Adipocyte (in vitro differentiated cells): Measurements from ENCODE around the gene TTC22.

Experiments
- DNase-seq: peaks from one replicate; pipeline ENCODE4 v3.0.0-alpha.2; 2015; ENCODE audit warnings: low read depth
- H3K27me3 ChIP-seq: replicated peaks from 2 replicates; pipeline ENCODE4 v1.7.0; 2013; ENCODE audit warnings: mild to moderate bottlenecking, low read length, moderate library complexity; ENCODE audit not compliant: control insufficient read depth, insufficient read depth
- H3K36me3 ChIP-seq: 2 replicates; pipeline ENCODE4 v1.7.0; 2013; ENCODE audit warnings: low read length, mild to moderate bottlenecking, moderate library complexity; ENCODE audit not compliant: control insufficient read depth, insufficient read depth, severe bottlenecking
- H3K4me1 ChIP-seq: 2 replicates; pipeline ENCODE4 v1.7.0; 2013; ENCODE audit warnings: mild to moderate bottlenecking, low read length, moderate library complexity; ENCODE audit not compliant: control insufficient read depth, insufficient read depth
- H3K4me3 ChIP-seq: 2 replicates; pipeline ENCODE4 v1.7.0; 2013; ENCODE audit warnings: mild to moderate bottlenecking, low read length, moderate library complexity
- H3K9ac ChIP-seq: 2 replicates; pipeline ENCODE4 v1.7.0; 2013; ENCODE audit warnings: mild to moderate bottlenecking, low read length, moderate library complexity
- H3K9me3 ChIP-seq: 2 replicates; pipeline ENCODE4 v1.7.0; 2013; ENCODE audit warnings: mild to moderate bottlenecking, low read length, moderate library complexity; ENCODE audit not compliant: control insufficient read depth

Gene TTC22

GRCh38 chr1:54842963-54843362 is 41.8 kb upstream of the TTC22 start:
- DNase-seq: no peak
- no peaks in the 10 kb centered on the region for H3K9me3 ChIP-seq
- H3K36me3 ChIP-seq: peaks cover 18% of the 10 kb centered on the region
- H3K9ac ChIP-seq: no peak overlapping the region
- H3K4me3 ChIP-seq: no peak overlapping the region
- no peaks in the 10 kb centered on the region for H3K4me1 ChIP-seq
- no peaks in the 10 kb centered on the region for H3K27me3 ChIP-seq

- H3K9ac ChIP-seq: no peak overlapping the region
- DNase-seq: no peak
- peaks cover 12% of the 10 kb centered on the region for H3K36me3 ChIP-seq
- no peaks in the 10 kb centered on the region for H3K9me3 ChIP-seq
- H3K27me3 ChIP-seq: peaks cover 1% of the 10 kb centered on the region
- no peak overlapping the region for H3K4me3 ChIP-seq
- no peaks in the 10 kb centered on the region for H3K4me1 ChIP-seq
These were observed 41.2 kb upstream of the TTC22 start for GRCh38 chr1:54842206-54842915.

DNA sequence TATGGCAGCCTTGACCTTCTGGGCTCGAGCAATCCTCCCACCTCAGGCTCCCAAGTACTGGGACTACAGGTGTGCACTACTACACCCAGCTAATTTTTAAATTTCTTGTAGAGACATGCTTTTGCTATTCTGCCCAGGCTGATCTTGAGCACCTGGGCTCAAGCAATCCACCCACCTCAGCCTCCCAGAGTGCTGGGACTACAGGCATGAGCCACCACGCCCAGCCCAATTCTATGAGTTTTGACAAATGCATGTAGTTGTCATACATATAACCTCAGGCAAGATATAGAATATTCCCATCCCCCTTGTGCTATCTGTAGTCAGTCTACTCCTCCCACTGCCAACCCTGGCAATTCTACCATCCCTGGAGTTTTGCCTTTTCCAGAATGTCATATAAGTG is 38.7 kb upstream of the TTC22 start:
- Histone ChIP-seq H3K36me3 (no peaks in the 10 kb centered on the region), H3K4me3 (no peak overlapping the region), H3K4me1 (no peaks in the 10 kb centered on the region), H3K9me3 (no peaks in the 10 kb centered on the region), H3K27me3 (peaks cover 13% of the 10 kb centered on the region), H3K9ac (no peak overlapping the region)
- DNase-seq: no peak

- no peaks in the 10 kb centered on the region for H3K36me3 ChIP-seq
- H3K9me3 ChIP-seq: no peaks in the 10 kb centered on the region
- DNase-seq: no peak
- H3K4me3 ChIP-seq: no peak overlapping the region
- no peaks in the 10 kb centered on the region for H3K4me1 ChIP-seq
- H3K9ac ChIP-seq: no peak overlapping the region
- peaks cover 13% of the 10 kb centered on the region for H3K27me3 ChIP-seq
These were observed 37.5 kb upstream of the TTC22 start for GRCh38 chr1:54838565-54839180.

DNA sequence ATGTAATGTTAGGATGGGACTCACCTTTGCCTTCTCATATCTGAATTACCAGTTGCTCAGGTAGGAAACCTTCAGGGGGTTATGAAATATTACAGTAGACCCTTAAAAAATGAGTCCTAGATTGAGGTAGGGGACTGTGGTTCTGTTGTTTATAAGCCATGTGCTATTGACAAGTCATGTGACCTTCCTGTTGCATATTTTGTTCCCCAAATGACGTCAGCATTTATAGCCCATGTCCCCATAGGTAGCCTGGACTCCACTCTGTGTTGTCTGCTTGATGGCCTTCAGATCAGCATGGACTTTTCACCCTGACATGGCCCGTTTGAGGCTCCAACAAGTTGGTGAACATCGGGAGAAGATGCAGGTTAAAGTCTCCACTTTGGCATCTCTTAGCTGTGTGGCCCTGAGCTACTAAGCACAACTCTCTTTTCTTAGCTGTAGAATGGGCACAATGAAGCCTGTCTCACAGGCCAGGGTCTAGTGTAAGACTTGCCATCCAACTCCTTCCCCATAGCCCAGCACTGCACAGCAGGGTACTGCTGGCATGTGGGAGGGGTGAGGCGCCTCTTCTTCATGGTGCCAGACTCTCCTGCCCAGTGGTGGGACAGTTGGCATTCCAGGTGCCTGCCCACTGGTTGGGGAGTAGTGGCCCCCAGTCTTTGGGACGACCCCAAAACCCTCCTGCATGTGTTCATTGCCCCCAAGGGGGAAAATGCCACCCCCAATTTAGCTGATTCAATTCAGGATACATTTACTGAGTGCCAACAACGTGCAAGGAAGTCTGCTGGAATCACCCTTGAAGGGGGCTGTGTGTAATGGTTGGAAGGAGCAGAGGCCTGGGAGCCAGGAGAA is 36.1 kb upstream of the TTC22 start:
- H3K9ac ChIP-seq: no peak overlapping the region
- DNase-seq: no peak
- H3K4me1 ChIP-seq: no peaks in the 10 kb centered on the region
- no peaks in the 10 kb centered on the region for H3K36me3 ChIP-seq
- peaks cover 19% of the 10 kb centered on the region for H3K27me3 ChIP-seq
- H3K9me3 ChIP-seq: no peaks in the 10 kb centered on the region
- H3K4me3 ChIP-seq: no peak overlapping the region

DNA sequence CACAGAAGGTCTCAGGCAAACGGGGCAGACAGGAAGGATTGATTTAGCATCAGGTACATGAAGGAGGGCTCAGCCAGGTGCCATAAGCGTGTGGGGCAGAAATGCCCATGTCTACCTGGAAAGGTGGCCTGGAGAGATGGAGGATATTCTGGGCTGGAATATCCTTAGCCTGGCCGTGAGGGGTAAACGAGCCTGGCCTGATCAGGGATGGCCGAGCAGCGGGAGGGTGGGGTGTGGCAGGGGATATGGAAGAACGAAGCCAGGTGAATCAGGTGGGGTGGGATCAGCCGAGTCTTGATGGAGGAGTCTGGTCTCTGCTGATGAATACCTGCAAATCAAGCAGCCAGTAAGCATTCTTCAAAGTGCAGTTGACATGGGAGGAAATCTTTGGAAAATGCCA is 35.5 kb upstream of the TTC22 start:
- H3K4me3 ChIP-seq: no peak overlapping the region
- DNase-seq: no peak
- H3K9me3 ChIP-seq: peaks cover 3% of the 10 kb centered on the region
- no peak overlapping the region for H3K9ac ChIP-seq
- peaks cover 19% of the 10 kb centered on the region for H3K27me3 ChIP-seq
- H3K4me1 ChIP-seq: no peaks in the 10 kb centered on the region
- H3K36me3 ChIP-seq: no peaks in the 10 kb centered on the region

DNA sequence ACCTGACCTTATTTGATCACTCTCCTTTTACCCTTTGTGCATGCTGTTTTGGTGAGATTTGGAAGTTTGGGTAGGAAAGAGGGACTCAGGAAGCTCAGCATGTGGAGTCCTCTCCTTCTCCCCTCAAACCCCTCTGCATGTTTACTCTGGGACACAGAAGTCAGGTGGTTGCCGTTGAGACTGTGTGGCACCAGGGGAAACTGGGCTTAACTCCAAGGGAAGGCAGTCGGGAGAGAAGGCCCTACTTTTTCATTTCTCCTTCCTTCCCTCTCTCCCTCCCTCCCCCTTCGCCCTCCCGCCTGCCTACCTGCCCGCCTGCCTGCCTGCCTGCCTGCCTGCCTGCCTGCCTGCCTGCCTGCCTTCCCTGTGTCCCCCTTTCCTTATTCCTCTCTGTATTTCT is 34.8 kb upstream of the TTC22 start:
- Histone ChIP-seq H3K36me3 (no peaks in the 10 kb centered on the region), H3K4me1 (no peaks in the 10 kb centered on the region), H3K27me3 (peaks cover 19% of the 10 kb centered on the region), H3K9me3 (peaks cover 7% of the 10 kb centered on the region), H3K9ac (no peak overlapping the region), H3K4me3 (no peak overlapping the region)
- DNase-seq: no peak

DNA sequence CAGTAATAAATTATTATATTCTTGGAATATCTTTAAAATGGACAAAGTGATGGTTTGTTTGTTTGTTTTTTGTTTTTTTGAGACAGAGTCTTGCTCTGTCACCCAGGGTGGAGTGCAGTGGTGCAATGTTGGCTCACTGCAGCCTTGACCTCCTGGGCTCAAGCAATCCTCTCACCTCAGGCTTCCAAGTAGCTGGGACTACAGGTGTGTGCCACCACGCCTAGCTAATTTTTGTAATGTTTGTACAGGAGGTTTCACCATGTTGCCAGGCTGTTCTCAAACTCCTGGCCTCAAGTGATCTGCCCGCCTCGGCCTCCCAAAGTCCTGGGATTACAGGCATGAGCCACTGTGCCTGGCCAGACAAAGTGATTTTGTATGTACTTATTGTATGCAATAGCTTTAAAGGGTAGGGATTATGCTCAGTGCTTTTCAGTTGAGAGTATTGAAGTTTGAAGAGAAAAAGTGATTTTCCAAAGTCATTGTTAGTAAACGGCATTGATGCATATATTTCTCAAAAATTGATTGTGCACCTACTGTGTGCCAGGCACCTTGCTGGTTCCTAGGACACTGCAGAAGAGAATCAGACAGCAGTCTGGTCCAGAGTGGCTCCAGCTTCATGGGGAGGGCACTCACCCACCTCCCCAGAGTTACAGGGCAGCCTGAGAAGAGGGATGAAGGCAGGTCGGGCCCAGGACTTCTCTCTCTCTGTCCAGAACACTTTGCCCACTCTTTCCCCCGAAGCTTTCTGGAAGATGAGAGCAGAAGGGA is 34.2 kb upstream of the TTC22 start:
- Histone ChIP-seq H3K9ac (no peak overlapping the region), H3K36me3 (no peaks in the 10 kb centered on the region), H3K4me3 (no peak overlapping the region), H3K9me3 (peaks cover 10% of the 10 kb centered on the region), H3K27me3 (peaks cover 19% of the 10 kb centered on the region), H3K4me1 (no peaks in the 10 kb centered on the region)
- DNase-seq: no peak

- H3K36me3 ChIP-seq: no peaks in the 10 kb centered on the region
- H3K4me3 ChIP-seq: no peak overlapping the region
- no peak for DNase-seq
- H3K4me1 ChIP-seq: no peaks in the 10 kb centered on the region
- H3K9ac ChIP-seq: no peak overlapping the region
- peaks cover 19% of the 10 kb centered on the region for H3K27me3 ChIP-seq
- peaks cover 13% of the 10 kb centered on the region for H3K9me3 ChIP-seq
These were observed 33.0 kb upstream of the TTC22 start for GRCh38 chr1:54834007-54834541.

DNA sequence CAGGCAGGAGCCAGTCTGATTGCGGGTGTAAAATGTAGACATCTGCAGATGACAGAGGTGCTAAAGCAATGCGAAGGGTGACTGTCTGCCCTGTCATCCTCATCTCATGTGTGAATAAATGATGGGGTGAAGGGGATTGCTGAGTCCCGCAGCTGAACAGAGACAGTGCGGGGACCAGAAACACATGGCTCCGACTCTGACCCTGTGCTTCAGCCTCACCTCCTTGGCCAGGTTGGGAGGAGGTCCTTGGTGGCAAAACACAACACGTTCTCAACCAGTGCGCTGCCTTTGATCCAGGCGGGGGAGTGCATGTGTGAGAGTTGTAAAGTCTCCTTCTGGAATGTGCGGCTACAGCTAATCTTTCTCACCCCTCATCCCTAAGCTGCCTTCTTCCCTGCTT is 32.0 kb upstream of the TTC22 start:
- peaks cover 23% of the 10 kb centered on the region for H3K9me3 ChIP-seq
- peaks cover 19% of the 10 kb centered on the region for H3K27me3 ChIP-seq
- H3K4me3 ChIP-seq: no peak overlapping the region
- DNase-seq: no peak
- H3K36me3 ChIP-seq: no peaks in the 10 kb centered on the region
- H3K9ac ChIP-seq: no peak overlapping the region
- H3K4me1 ChIP-seq: no peaks in the 10 kb centered on the region
